Loucy (cell line): ENCODE measurements around the gene PFDN5.

Experiments used
- EZH2phosphoT487 ChIP-seq: fragments of 200-600 bp; IDR thresholded peaks from 2 replicates; pipeline ENCODE4 v1.6.1; 2018; ENCODE audit warnings: antibody characterized with exemption, mild to moderate bottlenecking, moderate library complexity, borderline replicate concordance
- TF ChIP-seq, protein P1 (sequence below): fragments of 200-600 bp; sonication (generic); conservative IDR thresholded peaks from 2 replicates; pipeline ENCODE4 v1.5.1; 2014; ENCODE audit warnings: mild to moderate bottlenecking, antibody characterized with exemption, low read length

DNA sequence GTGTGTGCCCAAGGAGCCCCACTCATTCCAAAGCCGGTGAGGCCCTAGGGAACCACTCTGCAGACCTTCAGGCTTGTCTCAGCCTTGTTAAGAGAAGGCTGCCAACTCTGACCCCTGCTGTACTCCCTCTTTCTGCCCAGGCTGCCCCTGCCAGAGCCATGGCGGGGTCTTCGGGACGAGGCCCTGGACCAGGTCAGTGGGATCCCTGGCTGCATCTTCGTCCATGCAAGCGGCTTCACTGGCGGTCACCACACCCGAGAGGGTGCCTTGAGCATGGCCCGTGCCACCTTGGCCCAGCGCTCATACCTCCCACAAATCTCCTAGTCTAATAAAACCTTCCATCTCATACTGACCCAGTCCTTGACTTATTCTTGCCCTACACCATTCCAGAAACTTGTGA is 11.5 kb downstream of the PFDN5 start:
- TF ChIP-seq, protein P1, sequence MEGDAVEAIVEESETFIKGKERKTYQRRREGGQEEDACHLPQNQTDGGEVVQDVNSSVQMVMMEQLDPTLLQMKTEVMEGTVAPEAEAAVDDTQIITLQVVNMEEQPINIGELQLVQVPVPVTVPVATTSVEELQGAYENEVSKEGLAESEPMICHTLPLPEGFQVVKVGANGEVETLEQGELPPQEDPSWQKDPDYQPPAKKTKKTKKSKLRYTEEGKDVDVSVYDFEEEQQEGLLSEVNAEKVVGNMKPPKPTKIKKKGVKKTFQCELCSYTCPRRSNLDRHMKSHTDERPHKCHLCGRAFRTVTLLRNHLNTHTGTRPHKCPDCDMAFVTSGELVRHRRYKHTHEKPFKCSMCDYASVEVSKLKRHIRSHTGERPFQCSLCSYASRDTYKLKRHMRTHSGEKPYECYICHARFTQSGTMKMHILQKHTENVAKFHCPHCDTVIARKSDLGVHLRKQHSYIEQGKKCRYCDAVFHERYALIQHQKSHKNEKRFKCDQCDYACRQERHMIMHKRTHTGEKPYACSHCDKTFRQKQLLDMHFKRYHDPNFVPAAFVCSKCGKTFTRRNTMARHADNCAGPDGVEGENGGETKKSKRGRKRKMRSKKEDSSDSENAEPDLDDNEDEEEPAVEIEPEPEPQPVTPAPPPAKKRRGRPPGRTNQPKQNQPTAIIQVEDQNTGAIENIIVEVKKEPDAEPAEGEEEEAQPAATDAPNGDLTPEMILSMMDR, result no peak
- TF ChIP-seq EZH2phosphoT487, result no peak
